H9 (cell line): Measurements from ENCODE around the gene RTN1. TPM values are rescaled to one million over a fixed set of nuclear protein-coding genes. Genes with fewer than 3 reads are reported as not detected.

Experiments
- DNase-seq: peaks from one replicate; pipeline ENCODE4 v3.0.0-alpha.2; 2017
- H2AFZ ChIP-seq: one replicate; pipeline ENCODE4 v1.6.1; 2013; ENCODE audit warnings: mild to moderate bottlenecking, low read length, control low read depth, moderate library complexity
- H2AK5ac ChIP-seq: 2 replicates; pipeline ENCODE4 v1.6.1; 2013; ENCODE audit warnings: low read length, control low read depth, mixed read lengths; ENCODE audit not compliant: insufficient read length
- H2BK120ac ChIP-seq: one replicate; pipeline ENCODE4 v1.6.1; 2013; ENCODE audit warnings: low read depth, mild to moderate bottlenecking, low read length, control low read depth, inconsistent platforms; ENCODE audit not compliant: poor library complexity, severe bottlenecking
- H2BK12ac ChIP-seq: 2 replicates; pipeline ENCODE4 v1.6.1; 2013; ENCODE audit warnings: low read length, control low read depth, mixed read lengths, low read depth; ENCODE audit not compliant: insufficient read length
- H2BK15ac ChIP-seq: 2 replicates; pipeline ENCODE4 v1.6.1; 2013; ENCODE audit warnings: low read depth, low read length, control low read depth
- H2BK20ac ChIP-seq: one replicate; pipeline ENCODE4 v1.6.1; 2013; ENCODE audit warnings: low read depth, mild to moderate bottlenecking, low read length, control low read depth, inconsistent platforms; ENCODE audit not compliant: poor library complexity, severe bottlenecking
- H2BK5ac ChIP-seq: 2 replicates; pipeline ENCODE4 v1.6.1; 2013; ENCODE audit warnings: low read length, control low read depth, mixed read lengths; ENCODE audit not compliant: insufficient read length
- H3K14ac ChIP-seq: 2 replicates; pipeline ENCODE4 v1.6.1; 2013; ENCODE audit warnings: low read length, control low read depth; ENCODE audit not compliant: insufficient read depth
- H3K18ac ChIP-seq: 2 replicates; pipeline ENCODE4 v1.6.1; 2013; ENCODE audit warnings: low read depth, mild to moderate bottlenecking, mixed read lengths, low read length, control low read depth; ENCODE audit not compliant: insufficient read length
- H3K23ac ChIP-seq: 2 replicates; pipeline ENCODE4 v1.6.1; 2013; ENCODE audit warnings: low read length, control low read depth, mixed read lengths, low read depth; ENCODE audit not compliant: insufficient read length
- H3K23me2 ChIP-seq: 2 replicates; pipeline ENCODE4 v1.6.1; 2013; ENCODE audit warnings: low read depth, mild to moderate bottlenecking, mixed read lengths, low read length, control low read depth; ENCODE audit not compliant: insufficient read length, poor library complexity, severe bottlenecking
- H3K27ac ChIP-seq: 2 replicates; pipeline ENCODE4 v1.5.1; 2013; ENCODE audit warnings: low read length, control low read depth, mixed read lengths, low read depth; ENCODE audit not compliant: insufficient read length
- H3K27me3 ChIP-seq: 2 replicates; pipeline ENCODE4 v1.6.1; 2013; ENCODE audit warnings: low read length, control low read depth, inconsistent platforms; ENCODE audit not compliant: insufficient read depth
- H3K4ac ChIP-seq: 2 replicates; pipeline ENCODE4 v1.6.1; 2013; ENCODE audit warnings: low read depth, mild to moderate bottlenecking, control low read depth, inconsistent platforms, low read length, moderate library complexity
- H3K4me1 ChIP-seq: 2 replicates; pipeline ENCODE4 v1.6.1; 2013; ENCODE audit warnings: low read length, control low read depth, inconsistent platforms; ENCODE audit not compliant: insufficient read depth
- H3K4me2 ChIP-seq: 2 replicates; pipeline ENCODE4 v1.6.1; 2013; ENCODE audit warnings: low read length, control low read depth, mixed read lengths; ENCODE audit not compliant: insufficient read length, insufficient read depth
- H3K56ac ChIP-seq: 2 replicates; pipeline ENCODE4 v1.6.1; 2013; ENCODE audit warnings: low read depth, mild to moderate bottlenecking, mixed read lengths, low read length, control low read depth; ENCODE audit not compliant: insufficient read length
- H3K79me1 ChIP-seq: 2 replicates; pipeline ENCODE4 v1.6.1; 2013; ENCODE audit warnings: low read depth, mild to moderate bottlenecking, moderate library complexity, low read length, control low read depth, inconsistent platforms; ENCODE audit not compliant: insufficient read depth, poor library complexity, severe bottlenecking
- H3K79me2 ChIP-seq: 2 replicates; pipeline ENCODE4 v1.6.1; 2013; ENCODE audit warnings: low read length, control low read depth, inconsistent platforms; ENCODE audit not compliant: insufficient read depth
- H3K9ac ChIP-seq: 2 replicates; pipeline ENCODE4 v1.6.1; 2013; ENCODE audit warnings: low read length, control low read depth, mixed read lengths; ENCODE audit not compliant: insufficient read length; ENCODE audit errors: extremely low read depth
- H3K9me3 ChIP-seq: one replicate; pipeline ENCODE4 v1.6.1; 2013; ENCODE audit warnings: low read depth, low read length, inconsistent platforms; ENCODE audit not compliant: control insufficient read depth
- H3T11ph ChIP-seq: one replicate; pipeline ENCODE4 v1.6.1; 2013; ENCODE audit warnings: mild to moderate bottlenecking, low read length, control low read depth, inconsistent platforms
- H4K20me1 ChIP-seq: one replicate; pipeline ENCODE4 v1.6.1; 2013; ENCODE audit not compliant: control insufficient read depth, insufficient read length, insufficient read depth
- H4K5ac ChIP-seq: 2 replicates; pipeline ENCODE4 v1.6.1; 2013; ENCODE audit warnings: low read depth, mild to moderate bottlenecking, mixed read lengths, low read length, control low read depth; ENCODE audit not compliant: insufficient read length
- H4K8ac ChIP-seq: replicated peaks from 2 replicates; pipeline ENCODE4 v1.6.1; 2013; ENCODE audit warnings: low read length, control low read depth, mixed read lengths, low read depth; ENCODE audit not compliant: insufficient read length
- H4K91ac ChIP-seq: 2 replicates; pipeline ENCODE4 v1.6.1; 2013; ENCODE audit warnings: low read depth, mild to moderate bottlenecking, moderate library complexity, mixed read lengths, low read length, control low read depth; ENCODE audit not compliant: insufficient read length
- H3K27ac Mint-ChIP-seq, 3 experiments: 2 replicates in 2 of 3; 3 replicates in 1 of 3; pipeline ENCODE4 v1.8.0; 2020 to 2021; ENCODE audit warnings: mixed read lengths in 3 of 3, mild to moderate bottlenecking in 1 of 3, moderate library complexity in 1 of 3
- H3K27me3 Mint-ChIP-seq: 2 replicates; pipeline ENCODE4 v1.8.0; 2021; ENCODE audit warnings: low read depth, mild to moderate bottlenecking, moderate library complexity, mixed read lengths
- H3K36me3 Mint-ChIP-seq, 3 experiments: 2 replicates in 2 of 3; 3 replicates in 1 of 3; pipeline ENCODE4 v1.8.0; 2020 to 2021; ENCODE audit warnings: low read depth in 3 of 3, mixed read lengths in 3 of 3; ENCODE audit not compliant: insufficient read depth in 1 of 3
- H3K4me1 Mint-ChIP-seq, 2 experiments: 2 replicates each; pipeline ENCODE4 v1.8.0; 2020; ENCODE audit warnings: mixed read lengths in 2 of 2
- H3K4me3 Mint-ChIP-seq, 2 experiments: 2 replicates in 1 of 2; 3 replicates in 1 of 2; pipeline ENCODE4 v1.8.0; 2020 to 2021; ENCODE audit warnings: mild to moderate bottlenecking in 2 of 2, mixed read lengths in 2 of 2, moderate library complexity in 1 of 2
- H3K9me3 Mint-ChIP-seq, 2 experiments: 2 replicates in 1 of 2; 3 replicates in 1 of 2; pipeline ENCODE4 v1.8.0; 2020; ENCODE audit warnings: mild to moderate bottlenecking in 2 of 2, mixed read lengths in 2 of 2, moderate library complexity in 1 of 2
- WGBS: extraction: QIAGEN DNeasy Blood & Tissue Kit; methylation state at CpG from one replicate; pipeline ENCODE4 v1.1.7; 2013; ENCODE audit warnings: missing lambda C conversion rate, low lambda C conversion rate, mixed read lengths; ENCODE audit not compliant: insufficient read length; ENCODE audit errors: extremely low coverage; 5-methylcytosine and 5-hydroxymethylcytosine counted together
- total RNA-seq: library from RNA; stranded (reverse); gene quantifications from 2 replicates; pipeline ENCODE4 v1.2.1, GENCODE V29; 2021
- TF ChIP-seq, protein P1 (sequence below): fragments of 200-600 bp; sonication (generic); conservative IDR thresholded peaks from 3 replicates; pipeline ENCODE4 v1.8.0; 2021; ENCODE audit warnings: antibody characterized with exemption, mild to moderate bottlenecking

Gene RTN1
- total RNA-seq, 1 experiment from 2014 or later: 1.8 TPM

DNA sequence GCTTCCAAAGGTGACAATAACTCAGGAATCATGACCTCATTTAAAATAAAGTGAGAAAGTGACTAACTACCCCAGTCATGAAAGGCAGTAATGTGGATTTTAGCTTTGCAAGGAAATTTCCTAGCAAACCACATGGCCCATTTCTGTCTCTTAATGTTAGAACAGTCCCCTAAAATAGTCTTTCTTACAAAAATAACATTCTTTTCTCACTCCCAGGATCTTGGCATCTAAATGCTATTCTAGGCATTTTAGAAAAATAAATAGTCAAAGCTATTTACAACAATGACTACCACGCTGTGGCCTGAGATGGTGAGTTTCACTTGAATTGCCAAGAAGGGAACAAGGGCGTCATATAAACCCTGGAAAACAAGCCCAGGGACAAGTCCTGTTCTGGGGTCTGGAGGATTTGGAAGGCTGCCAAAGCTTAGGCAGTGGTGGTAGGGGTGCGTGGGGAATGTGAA is 192.8 kb downstream of the RTN1 start:
- DNase-seq: no peak
- no peak overlapping the region for H3K9ac ChIP-seq

More for the DNA sequence above, 192.8 kb downstream of the RTN1 start:
- H3K36me3 Mint-ChIP-seq: no peaks in the 10 kb centered on the region
- Histone ChIP-seq H3K27me3 (no peaks in the 10 kb centered on the region; the same call in 1 of the 2 replicates), H3K23me2 (no peaks in the 10 kb centered on the region), H3T11ph (no peak overlapping the region), H3K14ac (no peak overlapping the region), H3K23ac (no peak overlapping the region), H3K56ac (no peak overlapping the region), H2BK120ac (no peak overlapping the region), H4K20me1 (no peaks in the 10 kb centered on the region), H2BK15ac (no peak overlapping the region), H2BK20ac (no peak overlapping the region), H4K91ac (no peak overlapping the region), H3K4ac (no peak overlapping the region), H4K8ac (no peak overlapping the region), H3K79me1 (no peaks in the 10 kb centered on the region), H2AFZ (no peak overlapping the region), H2BK12ac (no peak overlapping the region), H2AK5ac (no peak overlapping the region), H2BK5ac (no peak overlapping the region), H3K18ac (no peak overlapping the region), H3K27ac (no peak overlapping the region), H3K9me3 (no peaks in the 10 kb centered on the region), H3K4me2 (no peak overlapping the region), H3K79me2 (no peaks in the 10 kb centered on the region), H3K4me1 (no peaks in the 10 kb centered on the region), H4K5ac (no peak overlapping the region)
- no CpG with 5 or more reads among the region's 3 CpGs for WGBS
- TF ChIP-seq, protein P1, sequence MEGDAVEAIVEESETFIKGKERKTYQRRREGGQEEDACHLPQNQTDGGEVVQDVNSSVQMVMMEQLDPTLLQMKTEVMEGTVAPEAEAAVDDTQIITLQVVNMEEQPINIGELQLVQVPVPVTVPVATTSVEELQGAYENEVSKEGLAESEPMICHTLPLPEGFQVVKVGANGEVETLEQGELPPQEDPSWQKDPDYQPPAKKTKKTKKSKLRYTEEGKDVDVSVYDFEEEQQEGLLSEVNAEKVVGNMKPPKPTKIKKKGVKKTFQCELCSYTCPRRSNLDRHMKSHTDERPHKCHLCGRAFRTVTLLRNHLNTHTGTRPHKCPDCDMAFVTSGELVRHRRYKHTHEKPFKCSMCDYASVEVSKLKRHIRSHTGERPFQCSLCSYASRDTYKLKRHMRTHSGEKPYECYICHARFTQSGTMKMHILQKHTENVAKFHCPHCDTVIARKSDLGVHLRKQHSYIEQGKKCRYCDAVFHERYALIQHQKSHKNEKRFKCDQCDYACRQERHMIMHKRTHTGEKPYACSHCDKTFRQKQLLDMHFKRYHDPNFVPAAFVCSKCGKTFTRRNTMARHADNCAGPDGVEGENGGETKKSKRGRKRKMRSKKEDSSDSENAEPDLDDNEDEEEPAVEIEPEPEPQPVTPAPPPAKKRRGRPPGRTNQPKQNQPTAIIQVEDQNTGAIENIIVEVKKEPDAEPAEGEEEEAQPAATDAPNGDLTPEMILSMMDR: no peak
- H3K4me1 Mint-ChIP-seq: no peaks in the 10 kb centered on the region
- no peaks in the 10 kb centered on the region for H3K27me3 Mint-ChIP-seq
- H3K9me3 Mint-ChIP-seq: no peaks in the 10 kb centered on the region
- H3K27ac Mint-ChIP-seq: no peak overlapping the region; a peak in 1 of 7 replicates
- H3K4me3 Mint-ChIP-seq: no peak overlapping the region
